Omental fat pad (tissue), 4 donors: ENCODE data around the gene EIF4B. TPM values are rescaled to one million over a fixed set of nuclear protein-coding genes. Genes with fewer than 3 reads are reported as not detected.
"Not testable (repeated sequence)": the region's sequence is repeated elsewhere in the genome, so short reads cannot be mapped to it uniquely, and the experiment has no call there.

Source experiments
- ATAC-seq: fragments of 150-250 bp; one replicate; pipeline ENCODE4 v1.9.1; 2016; ENCODE audit warnings: mild to moderate bottlenecking, moderate library complexity; ENCODE audit not compliant: low FRiP score
- DNase-seq: peaks from one replicate; pipeline ENCODE4 v3.0.0-alpha.2; 2019; ENCODE audit warnings: low spot score
- total RNA-seq, 4 donors: library from RNA; depleted of rRNA; stranded (reverse); fragments of >200 nt; gene quantifications; one replicate each; pipeline ENCODE4 v1.1.0, GENCODE V29; 2016
- TF ChIP-seq, protein P1 (sequence below), 3 donors: fragments of 450-650 bp; IDR thresholded peaks; one replicate each; pipeline ENCODE4 v1.5.1; 2016 to 2017; ENCODE audit warnings: antibody characterized with exemption in 3 of 3, mild to moderate bottlenecking in 3 of 3, moderate library complexity in 2 of 3

Gene EIF4B
- total RNA-seq, 4 donors from 2014 or later, result 449 to 633 (median 553) TPM

- no peak for ATAC-seq
- TF ChIP-seq, protein P1, sequence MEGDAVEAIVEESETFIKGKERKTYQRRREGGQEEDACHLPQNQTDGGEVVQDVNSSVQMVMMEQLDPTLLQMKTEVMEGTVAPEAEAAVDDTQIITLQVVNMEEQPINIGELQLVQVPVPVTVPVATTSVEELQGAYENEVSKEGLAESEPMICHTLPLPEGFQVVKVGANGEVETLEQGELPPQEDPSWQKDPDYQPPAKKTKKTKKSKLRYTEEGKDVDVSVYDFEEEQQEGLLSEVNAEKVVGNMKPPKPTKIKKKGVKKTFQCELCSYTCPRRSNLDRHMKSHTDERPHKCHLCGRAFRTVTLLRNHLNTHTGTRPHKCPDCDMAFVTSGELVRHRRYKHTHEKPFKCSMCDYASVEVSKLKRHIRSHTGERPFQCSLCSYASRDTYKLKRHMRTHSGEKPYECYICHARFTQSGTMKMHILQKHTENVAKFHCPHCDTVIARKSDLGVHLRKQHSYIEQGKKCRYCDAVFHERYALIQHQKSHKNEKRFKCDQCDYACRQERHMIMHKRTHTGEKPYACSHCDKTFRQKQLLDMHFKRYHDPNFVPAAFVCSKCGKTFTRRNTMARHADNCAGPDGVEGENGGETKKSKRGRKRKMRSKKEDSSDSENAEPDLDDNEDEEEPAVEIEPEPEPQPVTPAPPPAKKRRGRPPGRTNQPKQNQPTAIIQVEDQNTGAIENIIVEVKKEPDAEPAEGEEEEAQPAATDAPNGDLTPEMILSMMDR (IDR thresholded peaks at IDR 0.05), result no peak
- no peak for DNase-seq
Observed at GRCh38 chr12:52980096-52980649, 26.1 kb upstream of the EIF4B start.

- TF ChIP-seq, protein P1 (IDR thresholded peaks at IDR 0.05), result peak in 2 of 3 donors; percentile 85 to 99
- DNase-seq (peak; percentile 71), ATAC-seq (peak; percentile 78)
Observed at GRCh38 chr12:52980650-52981423, 25.4 kb upstream of the EIF4B start.

DNA sequence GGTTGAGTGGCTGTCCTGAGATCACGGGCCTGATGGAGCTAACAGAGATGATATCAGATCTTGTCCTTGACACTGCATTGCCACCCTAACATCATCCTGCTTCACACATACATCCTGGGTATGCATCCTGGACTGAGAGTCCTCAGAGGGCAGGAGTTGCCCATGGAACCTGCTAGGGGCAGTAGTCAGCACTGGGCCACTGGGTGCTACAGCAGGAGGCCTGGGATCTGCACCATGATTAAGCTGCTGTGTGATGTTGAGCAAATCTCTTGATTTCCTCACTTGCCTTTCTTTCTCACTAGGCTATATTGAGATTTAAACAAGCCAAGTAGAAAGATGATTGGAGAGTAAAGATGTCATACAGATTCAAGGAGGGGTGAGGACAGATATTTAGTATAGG lies 22.1 kb upstream of the EIF4B start:
- TF ChIP-seq, protein P1 (IDR thresholded peaks at IDR 0.05), result no peak

DNA sequence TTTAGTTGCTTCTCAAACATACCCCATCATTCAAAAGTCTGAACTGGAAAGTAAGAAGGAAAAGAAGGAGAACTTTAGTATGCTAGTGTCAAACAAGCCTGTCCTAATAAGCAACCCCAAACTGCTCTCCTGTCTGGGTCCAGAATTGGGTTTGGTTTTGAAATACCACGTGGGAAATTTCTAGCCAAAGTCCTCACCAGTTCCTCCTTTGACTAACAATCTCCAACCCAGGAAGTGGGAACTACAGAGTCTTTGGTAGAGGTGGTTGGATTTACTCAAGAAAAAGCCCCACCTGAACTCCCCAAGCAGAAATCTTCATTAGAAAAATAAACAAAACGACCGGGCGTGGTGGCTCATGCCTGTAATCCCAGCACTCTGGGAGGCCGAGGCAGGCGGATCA lies 17.4 kb upstream of the EIF4B start:
- DNase-seq (no peak), ATAC-seq (no peak)
- TF ChIP-seq, protein P1 (IDR thresholded peaks at IDR 0.05), result no peak

More for the DNA sequence above, 22.1 kb upstream of the EIF4B start:
- ATAC-seq (no peak), DNase-seq (no peak)

DNA sequence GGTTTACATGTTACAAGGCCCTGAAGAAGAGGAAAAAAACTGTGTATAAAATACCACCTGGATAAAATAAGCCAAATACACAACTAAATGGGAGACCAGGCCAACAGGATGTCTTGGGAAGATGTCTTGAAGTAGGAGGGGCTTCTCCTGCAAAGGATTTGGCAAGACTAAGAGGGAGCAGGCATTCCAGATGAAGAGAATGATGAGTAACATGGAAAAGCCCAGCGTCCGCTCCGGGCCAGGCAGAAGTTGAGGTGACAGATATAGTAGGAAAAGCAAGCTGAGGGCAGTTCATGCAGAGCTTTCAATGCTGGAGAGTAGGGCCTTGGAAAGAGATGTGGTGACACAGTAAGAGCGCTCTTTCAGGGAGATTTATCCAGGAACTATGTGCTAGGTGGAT lies 16.1 kb upstream of the EIF4B start:
- peak; percentile 37 for ATAC-seq
- no peak for DNase-seq

GRCh38 chr12:52992240-52992639 lies 14.0 kb upstream of the EIF4B start:
- not testable (repeated sequence) for DNase-seq, ATAC-seq

More for the DNA sequence above, 16.1 kb upstream of the EIF4B start:
- TF ChIP-seq, protein P1 (IDR thresholded peaks at IDR 0.05), result no peak

GRCh38 chr12:52992699-52993557 lies 13.3 kb upstream of the EIF4B start:
- DNase-seq, result no peak

More at GRCh38 chr12:52992699-52993557, 13.3 kb upstream of the EIF4B start:
- TF ChIP-seq, protein P1 (IDR thresholded peaks at IDR 0.05), result no peak
- no peak for ATAC-seq
